SU-DHL-6 (cell line): ENCODE measurements around the gene GRPEL1.

Source experiments
- CTCF ChIP-seq: fragments of 200-600 bp; sonication (generic); IDR thresholded peaks from one replicate; pipeline ENCODE4 v1.5.1; 2017; ENCODE audit warnings: antibody characterized with exemption, mild to moderate bottlenecking, low read length, moderate library complexity; ENCODE audit not compliant: insufficient read depth, poor library complexity, severe bottlenecking
- EZH2phosphoT487 ChIP-seq: fragments of 200-600 bp; sonication (generic), shearing (Covaris generic); conservative IDR thresholded peaks from 2 replicates; pipeline ENCODE4 v1.6.1; 2018; ENCODE audit warnings: mild to moderate bottlenecking, antibody characterized with exemption, low read length, moderate library complexity, mixed read lengths

GRCh38 chr4:7017446-7018048 lies 50.3 kb downstream of the GRPEL1 start:
- no peak for TF ChIP-seq CTCF
- TF ChIP-seq EZH2phosphoT487 = no peak
